Measurements from ENCODE around the gene SIPA1L2.

SIPA1L2 gene

DNA sequence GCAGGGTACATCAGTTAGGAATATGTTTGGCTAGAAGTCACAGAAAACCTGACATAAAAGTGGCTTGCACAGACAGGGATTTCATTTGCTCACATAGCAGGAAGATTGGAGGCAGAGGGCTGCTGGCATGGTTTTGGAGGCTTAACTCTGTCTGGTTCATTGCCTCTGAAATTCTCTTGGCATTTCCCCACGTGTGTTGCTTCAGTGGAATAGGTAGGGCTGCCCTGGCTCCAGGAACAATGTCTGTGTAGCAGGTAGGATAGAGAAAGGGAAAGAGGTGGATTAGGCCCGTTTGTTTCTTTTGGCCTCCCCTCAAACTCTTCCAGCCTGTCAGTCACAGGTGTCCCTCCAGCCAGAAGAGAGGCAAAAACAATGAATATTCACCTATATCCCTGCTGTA lies 20.5 kb upstream of the SIPA1L2 start:
- H3K4me2 ChIP-seq (ENCODE audit: low read length): no peak overlapping the region
- H3K36me3 ChIP-seq (ENCODE audit: insufficient read depth, low read length): no peaks in the 10 kb centered on the region
- H3K27ac ChIP-seq (ENCODE audit: low read depth, low read length, poor library complexity, severe bottlenecking): no peak overlapping the region
- no peak overlapping the region for H3K9ac ChIP-seq (ENCODE audit: low read length)
- no peaks in the 10 kb centered on the region for H3K9me2 ChIP-seq (ENCODE audit: low read depth, low read length)
- no peak for TF ChIP-seq EZH2 (IDR thresholded peaks at IDR 0.05; ENCODE audit: borderline replicate concordance, low read length)
- TF ChIP-seq, protein P1, sequence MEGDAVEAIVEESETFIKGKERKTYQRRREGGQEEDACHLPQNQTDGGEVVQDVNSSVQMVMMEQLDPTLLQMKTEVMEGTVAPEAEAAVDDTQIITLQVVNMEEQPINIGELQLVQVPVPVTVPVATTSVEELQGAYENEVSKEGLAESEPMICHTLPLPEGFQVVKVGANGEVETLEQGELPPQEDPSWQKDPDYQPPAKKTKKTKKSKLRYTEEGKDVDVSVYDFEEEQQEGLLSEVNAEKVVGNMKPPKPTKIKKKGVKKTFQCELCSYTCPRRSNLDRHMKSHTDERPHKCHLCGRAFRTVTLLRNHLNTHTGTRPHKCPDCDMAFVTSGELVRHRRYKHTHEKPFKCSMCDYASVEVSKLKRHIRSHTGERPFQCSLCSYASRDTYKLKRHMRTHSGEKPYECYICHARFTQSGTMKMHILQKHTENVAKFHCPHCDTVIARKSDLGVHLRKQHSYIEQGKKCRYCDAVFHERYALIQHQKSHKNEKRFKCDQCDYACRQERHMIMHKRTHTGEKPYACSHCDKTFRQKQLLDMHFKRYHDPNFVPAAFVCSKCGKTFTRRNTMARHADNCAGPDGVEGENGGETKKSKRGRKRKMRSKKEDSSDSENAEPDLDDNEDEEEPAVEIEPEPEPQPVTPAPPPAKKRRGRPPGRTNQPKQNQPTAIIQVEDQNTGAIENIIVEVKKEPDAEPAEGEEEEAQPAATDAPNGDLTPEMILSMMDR (IDR thresholded peaks at IDR 0.05; ENCODE audit: low read length): no peak
- H3K4me1 ChIP-seq (ENCODE audit: insufficient read depth, low read length, severe bottlenecking): no peaks in the 10 kb centered on the region
- H3K4me3 ChIP-seq (ENCODE audit: low read depth, low read length, poor library complexity, severe bottlenecking): no peak overlapping the region
- no peaks in the 10 kb centered on the region for H3K79me2 ChIP-seq (ENCODE audit: insufficient read depth, low read length)
- H4K20me1 ChIP-seq (ENCODE audit: insufficient read depth, low read length): no peaks in the 10 kb centered on the region
- H3F3A ChIP-seq (ENCODE audit: insufficient read depth, low read length): no peaks in the 10 kb centered on the region
- H3K9me3 ChIP-seq (ENCODE audit: low read length): no peaks in the 10 kb centered on the region
- no peaks in the 10 kb centered on the region for H3K27me3 ChIP-seq (ENCODE audit: insufficient read depth, low read length)
- no peak overlapping the region for H2AFZ ChIP-seq (ENCODE audit: low read length)

DNA sequence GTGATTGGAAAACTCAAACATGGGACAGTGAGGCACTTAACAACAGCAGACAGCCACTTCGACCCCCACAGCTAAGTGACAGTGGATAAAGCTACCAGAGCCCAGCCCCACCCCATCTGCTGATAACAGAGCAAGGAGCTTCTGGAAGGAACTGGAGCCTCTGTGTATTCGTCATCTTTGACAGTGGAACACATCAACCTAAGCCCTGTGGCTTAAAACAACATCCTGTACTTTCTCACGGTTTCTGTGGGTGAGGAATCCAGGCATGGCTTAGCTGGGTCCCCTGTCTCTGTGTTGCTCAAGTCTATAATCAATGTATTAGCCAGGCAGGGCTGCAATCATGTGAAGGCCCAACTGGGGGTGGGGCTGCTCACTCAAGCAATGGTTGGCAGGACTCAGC lies 18.4 kb upstream of the SIPA1L2 start:
- Histone ChIP-seq H3K4me2 (ENCODE audit: low read length) (no peak overlapping the region), H3F3A (ENCODE audit: insufficient read depth, low read length) (no peaks in the 10 kb centered on the region), H3K9me2 (ENCODE audit: low read depth, low read length) (no peaks in the 10 kb centered on the region), H3K36me3 (ENCODE audit: insufficient read depth, low read length) (no peaks in the 10 kb centered on the region), H4K20me1 (ENCODE audit: insufficient read depth, low read length) (no peaks in the 10 kb centered on the region), H3K9ac (ENCODE audit: low read length) (no peak overlapping the region), H3K4me1 (ENCODE audit: insufficient read depth, low read length, severe bottlenecking) (no peaks in the 10 kb centered on the region), H3K9me3 (ENCODE audit: low read length) (no peaks in the 10 kb centered on the region), H3K27me3 (ENCODE audit: insufficient read depth, low read length) (no peaks in the 10 kb centered on the region), H3K79me2 (ENCODE audit: insufficient read depth, low read length) (no peaks in the 10 kb centered on the region), H2AFZ (ENCODE audit: low read length) (no peak overlapping the region), H3K4me3 (ENCODE audit: low read depth, low read length, poor library complexity, severe bottlenecking) (no peak overlapping the region), H3K27ac (ENCODE audit: low read depth, low read length, poor library complexity, severe bottlenecking) (no peak overlapping the region)
- TF ChIP-seq, protein P1 (IDR thresholded peaks at IDR 0.05; ENCODE audit: low read length): no peak
- TF ChIP-seq EZH2 (IDR thresholded peaks at IDR 0.05; ENCODE audit: borderline replicate concordance, low read length): no peak

DNA sequence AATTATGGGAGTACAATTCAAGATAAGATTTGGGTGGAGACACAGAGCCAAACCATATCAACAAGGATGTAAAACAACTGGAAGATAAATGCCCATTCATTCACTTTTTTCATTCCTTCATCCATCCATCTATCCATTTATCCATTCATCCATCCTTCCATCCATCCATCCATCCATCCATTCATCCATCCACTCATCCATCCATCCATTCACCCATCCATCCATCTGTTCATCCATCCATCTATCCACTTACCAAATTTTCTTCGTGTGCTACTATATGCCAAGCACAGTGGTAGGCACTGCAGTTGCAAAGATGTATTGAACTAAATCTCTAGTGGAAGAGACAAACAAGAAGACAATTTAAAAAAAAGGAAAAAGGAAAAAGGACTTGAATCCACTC lies 14.3 kb upstream of the SIPA1L2 start:
- H3K27ac ChIP-seq (ENCODE audit: low read depth, low read length, poor library complexity, severe bottlenecking): no peak overlapping the region
- H3F3A ChIP-seq (ENCODE audit: insufficient read depth, low read length): no peaks in the 10 kb centered on the region
- TF ChIP-seq EZH2 (IDR thresholded peaks at IDR 0.05; ENCODE audit: borderline replicate concordance, low read length): no peak
- TF ChIP-seq, protein P1 (IDR thresholded peaks at IDR 0.05; ENCODE audit: low read length): no peak
- no peak overlapping the region for H2AFZ ChIP-seq (ENCODE audit: low read length)
- no peak overlapping the region for H3K4me2 ChIP-seq (ENCODE audit: low read length)
- no peaks in the 10 kb centered on the region for H3K4me1 ChIP-seq (ENCODE audit: insufficient read depth, low read length, severe bottlenecking)
- H3K4me3 ChIP-seq (ENCODE audit: low read depth, low read length, poor library complexity, severe bottlenecking): no peak overlapping the region
- no peaks in the 10 kb centered on the region for H4K20me1 ChIP-seq (ENCODE audit: insufficient read depth, low read length)
- no peaks in the 10 kb centered on the region for H3K36me3 ChIP-seq (ENCODE audit: insufficient read depth, low read length)
- H3K9me3 ChIP-seq (ENCODE audit: low read length): no peaks in the 10 kb centered on the region
- no peak overlapping the region for H3K9ac ChIP-seq (ENCODE audit: low read length)
- no peaks in the 10 kb centered on the region for H3K9me2 ChIP-seq (ENCODE audit: low read depth, low read length)
- no peaks in the 10 kb centered on the region for H3K27me3 ChIP-seq (ENCODE audit: insufficient read depth, low read length)
- H3K79me2 ChIP-seq (ENCODE audit: insufficient read depth, low read length): no peaks in the 10 kb centered on the region

Data from OCI-LY1 (cell line).